SKM-1 treated with dmso at 0.1 percent for 144 hours (cell line): ENCODE data around the gene SYP.
A peak's percentile ranks its signal among the peaks of the same experiment; 100 is the strongest.
"Not testable (repeated sequence)": the region's sequence is repeated elsewhere in the genome, so short reads cannot be mapped to it uniquely, and the experiment has no call there.

Experiments
- DNase-seq: peaks from one replicate; lab custom pipeline; 2025; ENCODE audit not compliant: unreplicated experiment; lab: John Stamatoyannopoulos, UW

SYP gene

GRCh38 chrX:49171752-49172279 is 28.2 kb downstream of the SYP start, which contains the start of gene PLP2:
Gene PLP2, plus strand, starts transcription at chrX:49171898. Its CDS starts 103 bp downstream, at chrX:49172001.
- peak; percentile 11 for DNase-seq

GRCh38 chrX:49167740-49168108 is 32.3 kb downstream of the SYP start:
- DNase-seq = no peak

- DNase-seq = peak; percentile 86
Observed at GRCh38 chrX:49166914-49167739, 32.9 kb downstream of the SYP start.

GRCh38 chrX:49165901-49166881 is 33.8 kb downstream of the SYP start:
- DNase-seq = peak; percentile 57

GRCh38 chrX:49164589-49165360 is 35.2 kb downstream of the SYP start:
- no peak for DNase-seq

GRCh38 chrX:49163555-49164419 is 36.2 kb downstream of the SYP start:
- peak; percentile 66 for DNase-seq

- no peak for DNase-seq
Observed at GRCh38 chrX:49162620-49163019, 37.4 kb downstream of the SYP start, which contains the start of gene MAGIX. Gene MAGIX, plus strand, starts transcription at chrX:49162758. Its CDS starts 132 bp downstream, at chrX:49162890.

GRCh38 chrX:49161632-49162031 is 38.4 kb downstream of the SYP start:
- DNase-seq = no peak

GRCh38 chrX:49160908-49161307 is 39.1 kb downstream of the SYP start:
- no peak for DNase-seq

- DNase-seq = no peak
Observed at GRCh38 chrX:49157194-49157593, 42.8 kb downstream of the SYP start.

GRCh38 chrX:49155900-49156837 is 43.8 kb downstream of the SYP start:
- peak; percentile 26 for DNase-seq

- no peak for DNase-seq
Observed at GRCh38 chrX:49155243-49155899, 44.6 kb downstream of the SYP start.

GRCh38 chrX:49153467-49153866 is 46.5 kb downstream of the SYP start:
- no peak for DNase-seq

GRCh38 chrX:49149291-49149690 is 50.7 kb downstream of the SYP start:
- not testable (repeated sequence) for DNase-seq

GRCh38 chrX:49148390-49149100 is 51.4 kb downstream of the SYP start:
- not testable (repeated sequence) for DNase-seq

GRCh38 chrX:49147936-49148335 is 52.1 kb downstream of the SYP start:
- no peak for DNase-seq

GRCh38 chrX:49147282-49147681 is 52.7 kb downstream of the SYP start:
- DNase-seq = no peak
